Measurements from ENCODE around the gene OLFML2A.

The OLFML2A gene

DNA sequence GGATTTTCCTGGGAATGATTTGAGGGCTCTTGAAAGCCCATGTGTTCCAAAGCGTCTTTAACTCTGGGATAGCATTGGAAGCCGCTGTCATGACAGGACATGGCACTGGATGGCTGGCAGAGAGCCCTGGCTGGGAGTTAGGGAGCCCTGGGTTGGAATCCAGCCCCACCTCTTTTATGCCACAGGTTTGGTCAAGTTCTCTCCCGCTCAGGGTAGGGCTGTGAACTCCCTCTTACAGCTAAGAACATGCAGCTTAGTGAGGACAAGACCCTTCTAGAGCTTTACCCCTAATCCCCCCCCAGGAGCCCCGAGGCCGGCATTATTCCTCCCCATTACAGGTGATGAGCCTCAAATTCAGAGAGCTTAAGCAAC, 37.2 kb downstream of the OLFML2A start:
- H3K9me3 ChIP-seq (ENCODE audit: insufficient read depth, low read depth, low read length): peaks cover 8% of the 10 kb centered on the region
- H3K18ac ChIP-seq (ENCODE audit: low read length): peak overlapping the region; percentile 39
- H2BK12ac ChIP-seq (ENCODE audit: low read length): peak overlapping the region; percentile 67
- H2AFZ ChIP-seq (ENCODE audit: insufficient read depth, low read length, poor library complexity): no peak overlapping the region
- peak overlapping the region; percentile 64 for H2BK5ac ChIP-seq (ENCODE audit: low read depth, low read length, poor library complexity)
- H4K91ac ChIP-seq (ENCODE audit: low read depth, low read length): peak overlapping the region; percentile 97
- no peak overlapping the region for H4K12ac ChIP-seq (ENCODE audit: low read depth, low read length)
- no CpG with 5 or more reads among the region's 5 CpGs for WGBS (ENCODE audit: extremely low coverage, insufficient coverage, insufficient read length)
- peak overlapping the region; percentile 67 for H2AK5ac ChIP-seq (ENCODE audit: low read length)
- H3K23ac ChIP-seq (ENCODE audit: low read length): no peak overlapping the region
- H3K4me3 ChIP-seq (ENCODE audit: low read depth, low read length): no peak overlapping the region
- H3K9ac ChIP-seq (ENCODE audit: low read length): no peak overlapping the region
- no peak overlapping the region for H3K4me2 ChIP-seq (ENCODE audit: low read length)
- H3K79me2 ChIP-seq (ENCODE audit: control insufficient read depth, insufficient read depth, low read length, poor library complexity): peaks cover 19% of the 10 kb centered on the region
- H3K27ac ChIP-seq (ENCODE audit: low read depth, low read length): peak overlapping the region; percentile 92
- peaks cover 9 to 11% of the 10 kb centered on the region in 2 experiments for H3K36me3 ChIP-seq (ENCODE audit: control insufficient read depth in 1 of 2, insufficient read depth in 2 of 2, low read length in 2 of 2)
- peak overlapping the region; percentile 61 for H3K4ac ChIP-seq (ENCODE audit: low read depth, low read length)
- H4K8ac ChIP-seq (ENCODE audit: low read depth, low read length): peak overlapping the region; percentile 59
- H3K79me1 ChIP-seq (ENCODE audit: low read length): peaks cover 61% of the 10 kb centered on the region
- peaks cover 47 to 63% of the 10 kb centered on the region in 2 experiments for H3K4me1 ChIP-seq (ENCODE audit: control insufficient read depth in 1 of 2, insufficient read depth in 2 of 2, low read length in 2 of 2)
- H3K27me3 ChIP-seq (ENCODE audit: insufficient read depth, low read length): no peaks in the 10 kb centered on the region
- no peak for DNase-seq
- H3K14ac ChIP-seq (ENCODE audit: low read length): peak overlapping the region; percentile 75
- H2BK120ac ChIP-seq (ENCODE audit: insufficient read depth, low read length, poor library complexity): peak overlapping the region; percentile 81

- Histone ChIP-seq H2BK5ac (ENCODE audit: low read depth, low read length, poor library complexity) (no peak overlapping the region), H2BK120ac (ENCODE audit: insufficient read depth, low read length, poor library complexity) (peak overlapping the region; percentile 18), H3K4me1 (ENCODE audit: control insufficient read depth in 1 of 2, insufficient read depth in 2 of 2, low read length in 2 of 2) (peaks cover 38 to 51% of the 10 kb centered on the region in 2 experiments), H3K4me3 (ENCODE audit: low read depth, low read length) (no peak overlapping the region), H3K79me2 (ENCODE audit: control insufficient read depth, insufficient read depth, low read length, poor library complexity) (peaks cover 11% of the 10 kb centered on the region), H3K9ac (ENCODE audit: low read length) (no peak overlapping the region), H3K4me2 (ENCODE audit: low read length) (no peak overlapping the region), H2AK5ac (ENCODE audit: low read length) (no peak overlapping the region), H2AFZ (ENCODE audit: insufficient read depth, low read length, poor library complexity) (no peak overlapping the region), H3K14ac (ENCODE audit: low read length) (no peak overlapping the region), H3K4ac (ENCODE audit: low read depth, low read length) (no peak overlapping the region), H3K36me3 (ENCODE audit: control insufficient read depth in 1 of 2, insufficient read depth in 2 of 2, low read length in 2 of 2) (no peaks in the 10 kb centered on the region), H3K27ac (ENCODE audit: low read depth, low read length) (no peak overlapping the region), H3K18ac (ENCODE audit: low read length) (no peak overlapping the region), H3K23ac (ENCODE audit: low read length) (no peak overlapping the region), H4K91ac (ENCODE audit: low read depth, low read length) (peak overlapping the region; percentile 70), H3K79me1 (ENCODE audit: low read length) (peaks cover 49% of the 10 kb centered on the region), H4K12ac (ENCODE audit: low read depth, low read length) (no peak overlapping the region), H4K8ac (ENCODE audit: low read depth, low read length) (no peak overlapping the region), H3K27me3 (ENCODE audit: insufficient read depth, low read length) (no peaks in the 10 kb centered on the region), H2BK12ac (ENCODE audit: low read length) (peak overlapping the region; percentile 84), H3K9me3 (ENCODE audit: insufficient read depth, low read depth, low read length) (peaks cover 4% of the 10 kb centered on the region)
- DNase-seq: no peak
- WGBS (ENCODE audit: extremely low coverage, insufficient coverage, insufficient read length): no CpG with 5 or more reads among the region's 5 CpGs
These were observed 38.7 kb downstream of the OLFML2A start for GRCh38 chr9:124815601-124816000.

GRCh38 chr9:124818431-124819281, 41.7 kb downstream of the OLFML2A start:
- peaks cover 4% of the 10 kb centered on the region for H3K9me3 ChIP-seq (ENCODE audit: insufficient read depth, low read depth, low read length)
- no peak overlapping the region for H3K23ac ChIP-seq (ENCODE audit: low read length)
- peak overlapping the region; percentile 23 for H3K4ac ChIP-seq (ENCODE audit: low read depth, low read length)
- peaks cover 26% of the 10 kb centered on the region for H3K79me1 ChIP-seq (ENCODE audit: low read length)
- peak overlapping the region; percentile 34 for H4K8ac ChIP-seq (ENCODE audit: low read depth, low read length)
- H3K27me3 ChIP-seq (ENCODE audit: insufficient read depth, low read length): no peaks in the 10 kb centered on the region
- DNase-seq: peak; percentile 98 to 99
- H3K18ac ChIP-seq (ENCODE audit: low read length): peak overlapping the region; percentile 66
- peak overlapping the region; percentile 58 for H3K14ac ChIP-seq (ENCODE audit: low read length)
- peak overlapping the region; percentile 88 for H3K27ac ChIP-seq (ENCODE audit: low read depth, low read length)
- peaks cover 26 to 28% of the 10 kb centered on the region in 2 experiments for H3K4me1 ChIP-seq (ENCODE audit: control insufficient read depth in 1 of 2, insufficient read depth in 2 of 2, low read length in 2 of 2)
- peaks cover 1% of the 10 kb centered on the region for H3K79me2 ChIP-seq (ENCODE audit: control insufficient read depth, insufficient read depth, low read length, poor library complexity)
- no CpG with 5 or more reads among the region's 18 CpGs for WGBS (ENCODE audit: extremely low coverage, insufficient coverage, insufficient read length)
- H2AK5ac ChIP-seq (ENCODE audit: low read length): peak overlapping the region; percentile 16
- peak overlapping the region; percentile 13 for H2AFZ ChIP-seq (ENCODE audit: insufficient read depth, low read length, poor library complexity)
- H3K9ac ChIP-seq (ENCODE audit: low read length): no peak overlapping the region
- H3K4me3 ChIP-seq (ENCODE audit: low read depth, low read length): no peak overlapping the region
- no peaks in the 10 kb centered on the region for H3K36me3 ChIP-seq (ENCODE audit: control insufficient read depth in 1 of 2, insufficient read depth in 2 of 2, low read length in 2 of 2)
- no peak overlapping the region for H3K4me2 ChIP-seq (ENCODE audit: low read length)
- peak overlapping the region; percentile 91 for H4K91ac ChIP-seq (ENCODE audit: low read depth, low read length)
- peak overlapping the region; percentile 72 for H2BK120ac ChIP-seq (ENCODE audit: insufficient read depth, low read length, poor library complexity)
- peak overlapping the region; percentile 73 for H2BK12ac ChIP-seq (ENCODE audit: low read length)
- H4K12ac ChIP-seq (ENCODE audit: low read depth, low read length): peak overlapping the region; percentile 7
- peak overlapping the region; percentile 69 for H2BK5ac ChIP-seq (ENCODE audit: low read depth, low read length, poor library complexity)

DNA sequence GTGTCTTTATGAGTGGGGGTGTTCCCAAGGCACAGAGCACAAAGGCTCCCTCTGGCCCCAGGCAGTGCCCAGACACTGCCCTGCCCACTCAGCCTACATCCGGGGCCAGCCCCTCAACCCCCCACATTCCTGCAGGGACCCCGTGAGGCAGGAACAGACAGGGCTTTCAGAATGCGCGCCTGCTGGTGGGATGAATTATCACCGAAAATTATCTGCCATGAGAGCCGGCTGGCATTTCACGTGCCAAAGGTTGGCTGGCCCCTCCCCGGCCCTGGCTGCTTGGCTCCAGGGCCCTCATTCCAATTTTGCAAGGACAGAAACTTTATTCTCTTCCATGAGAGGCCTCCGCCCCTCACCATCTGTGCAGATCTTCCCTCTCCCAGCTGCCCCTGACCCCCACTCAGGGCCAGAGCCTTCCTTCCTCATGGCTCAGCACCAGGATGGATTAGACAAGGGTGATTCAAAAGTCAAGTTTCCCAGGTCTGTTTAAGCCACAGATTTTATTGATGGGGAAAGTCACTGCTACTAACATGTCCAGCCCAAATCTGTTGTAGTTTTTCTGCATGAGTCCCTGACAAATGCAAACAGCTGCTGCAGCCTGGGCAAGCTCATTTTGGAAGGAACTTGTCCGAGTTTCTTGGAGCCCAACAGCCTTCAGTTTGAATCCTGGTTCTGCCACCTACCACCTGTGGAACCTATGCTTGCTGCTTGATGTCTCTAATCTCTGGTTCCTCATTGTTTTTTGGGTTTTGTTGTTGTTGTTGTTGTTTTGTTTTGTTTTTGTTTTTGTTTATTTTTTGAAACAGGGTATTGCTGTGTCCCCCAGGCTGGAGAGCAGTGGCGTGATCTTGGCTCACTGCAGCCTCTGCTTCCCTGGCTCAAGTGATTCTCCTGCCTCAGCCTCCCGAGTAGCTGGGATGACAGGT, 44.0 kb downstream of the OLFML2A start:
- H2BK120ac ChIP-seq (ENCODE audit: insufficient read depth, low read length, poor library complexity): peak overlapping the region; percentile 3
- H3K9ac ChIP-seq (ENCODE audit: low read length): no peak overlapping the region
- no peak overlapping the region for H3K4ac ChIP-seq (ENCODE audit: low read depth, low read length)
- H3K27me3 ChIP-seq (ENCODE audit: insufficient read depth, low read length): no peaks in the 10 kb centered on the region
- H3K4me3 ChIP-seq (ENCODE audit: low read depth, low read length): no peak overlapping the region
- peaks cover 6% of the 10 kb centered on the region for H3K9me3 ChIP-seq (ENCODE audit: insufficient read depth, low read depth, low read length)
- H3K27ac ChIP-seq (ENCODE audit: low read depth, low read length): no peak overlapping the region
- no peak overlapping the region for H3K18ac ChIP-seq (ENCODE audit: low read length)
- H3K79me1 ChIP-seq (ENCODE audit: low read length): peaks cover 18% of the 10 kb centered on the region
- peak overlapping the region; percentile 26 for H4K91ac ChIP-seq (ENCODE audit: low read depth, low read length)
- H2BK12ac ChIP-seq (ENCODE audit: low read length): peak overlapping the region; percentile 69
- DNase-seq: no peak
- peaks cover 1% of the 10 kb centered on the region for H3K79me2 ChIP-seq (ENCODE audit: control insufficient read depth, insufficient read depth, low read length, poor library complexity)
- no peak overlapping the region for H2AFZ ChIP-seq (ENCODE audit: insufficient read depth, low read length, poor library complexity)
- no CpG with 5 or more reads among the region's 12 CpGs for WGBS (ENCODE audit: extremely low coverage, insufficient coverage, insufficient read length)
- H2BK5ac ChIP-seq (ENCODE audit: low read depth, low read length, poor library complexity): peak overlapping the region; percentile 6
- no peak overlapping the region for H4K8ac ChIP-seq (ENCODE audit: low read depth, low read length)
- H3K14ac ChIP-seq (ENCODE audit: low read length): peak overlapping the region; percentile 2
- H3K4me1 ChIP-seq (ENCODE audit: control insufficient read depth in 1 of 2, insufficient read depth in 2 of 2, low read length in 2 of 2): peaks cover 20 to 21% of the 10 kb centered on the region in 2 experiments
- H2AK5ac ChIP-seq (ENCODE audit: low read length): peak overlapping the region; percentile 22
- H3K36me3 ChIP-seq (ENCODE audit: control insufficient read depth in 1 of 2, insufficient read depth in 2 of 2, low read length in 2 of 2): no peaks in the 10 kb centered on the region
- no peak overlapping the region for H3K23ac ChIP-seq (ENCODE audit: low read length)
- no peak overlapping the region for H4K12ac ChIP-seq (ENCODE audit: low read depth, low read length)
- no peak overlapping the region for H3K4me2 ChIP-seq (ENCODE audit: low read length)
